Activated CD4-positive, alpha-beta T cell treated with anti-CD3 and anti-CD28 coated beads, Interleukin-10, Interleukin-2, amounts not matched to agents 100 ng/mL and 50 ng/mL, durations not matched to agents 16 hours and 8 hours (primary cell): ENCODE measurements around the gene INO80D.
A peak's percentile ranks its signal among the peaks of the same experiment; 100 is the strongest.
"Not testable (repeated sequence)": the region's sequence is repeated elsewhere in the genome, so short reads cannot be mapped to it uniquely, and the experiment has no call there.

Source experiments
- DNase-seq: peaks from one replicate; pipeline ENCODE4 v3.0.0-alpha.2; 2020

The INO80D gene, protein sequence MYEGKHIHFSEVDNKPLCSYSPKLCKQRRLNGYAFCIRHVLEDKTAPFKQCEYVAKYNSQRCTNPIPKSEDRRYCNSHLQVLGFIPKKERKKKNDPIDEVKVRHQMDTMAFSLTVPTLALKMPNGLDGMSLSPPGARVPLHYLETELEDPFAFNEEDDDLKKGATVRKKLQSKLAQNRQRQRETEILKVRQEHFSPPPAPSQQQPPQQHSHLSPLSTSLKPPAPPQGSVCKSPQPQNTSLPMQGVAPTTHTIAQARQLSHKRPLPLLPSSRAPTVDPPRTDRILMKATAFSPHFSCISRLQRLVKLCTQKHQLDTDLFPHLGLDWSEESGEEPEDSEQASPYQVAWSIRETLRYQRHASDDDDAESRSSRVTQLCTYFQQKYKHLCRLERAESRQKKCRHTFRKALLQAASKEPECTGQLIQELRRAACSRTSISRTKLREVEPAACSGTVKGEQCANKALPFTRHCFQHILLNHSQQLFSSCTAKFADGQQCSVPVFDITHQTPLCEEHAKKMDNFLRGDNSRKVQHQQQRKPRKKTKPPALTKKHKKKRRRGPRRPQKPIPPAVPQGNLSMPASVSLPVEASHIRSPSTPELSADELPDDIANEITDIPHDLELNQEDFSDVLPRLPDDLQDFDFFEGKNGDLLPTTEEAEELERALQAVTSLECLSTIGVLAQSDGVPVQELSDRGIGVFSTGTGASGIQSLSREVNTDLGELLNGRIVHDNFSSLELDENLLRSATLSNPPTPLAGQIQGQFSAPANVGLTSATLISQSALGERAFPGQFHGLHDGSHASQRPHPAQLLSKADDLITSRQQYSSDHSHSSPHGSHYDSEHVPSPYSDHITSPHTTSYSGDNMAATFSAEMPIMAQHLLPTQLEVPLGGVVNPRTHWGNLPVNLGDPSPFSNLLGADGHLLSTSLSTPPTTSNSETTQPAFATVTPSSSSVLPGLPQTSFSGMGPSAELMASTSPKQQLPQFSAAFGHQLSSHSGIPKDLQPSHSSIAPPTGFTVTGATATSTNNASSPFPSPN

GRCh38 chr2:206085742-206086445 lies at the start of gene INO80D:
INO80D (minus strand) TSS chr2:206086174; CDS start chr2:206063016, 23,158 bp downstream.
- peak; percentile 88 for DNase-seq

- DNase-seq, result no peak
Observed at GRCh38 chr2:206127656-206128055, 41.7 kb upstream of the INO80D start.

DNA sequence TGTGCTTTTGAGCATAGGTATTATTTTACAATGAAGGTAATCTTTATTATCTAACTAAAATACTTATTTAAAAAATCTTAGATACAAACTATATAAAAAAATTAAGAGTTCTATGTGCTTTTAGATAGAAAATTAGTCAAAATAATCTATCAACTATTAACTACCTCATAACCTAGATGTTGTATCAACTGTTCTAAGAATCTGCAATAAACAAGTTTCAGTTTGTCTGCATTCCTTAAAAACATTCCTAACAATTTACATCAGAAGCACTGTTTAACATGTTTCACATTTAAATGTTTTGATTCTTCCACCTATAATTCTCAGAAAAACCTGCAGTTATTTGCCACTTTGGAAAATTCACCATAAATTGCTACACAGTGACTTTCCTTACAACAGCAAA lies 39.9 kb upstream of the INO80D start:
- no peak for DNase-seq

GRCh38 chr2:206122569-206122968 lies 36.6 kb upstream of the INO80D start:
- not testable (repeated sequence) for DNase-seq

DNA sequence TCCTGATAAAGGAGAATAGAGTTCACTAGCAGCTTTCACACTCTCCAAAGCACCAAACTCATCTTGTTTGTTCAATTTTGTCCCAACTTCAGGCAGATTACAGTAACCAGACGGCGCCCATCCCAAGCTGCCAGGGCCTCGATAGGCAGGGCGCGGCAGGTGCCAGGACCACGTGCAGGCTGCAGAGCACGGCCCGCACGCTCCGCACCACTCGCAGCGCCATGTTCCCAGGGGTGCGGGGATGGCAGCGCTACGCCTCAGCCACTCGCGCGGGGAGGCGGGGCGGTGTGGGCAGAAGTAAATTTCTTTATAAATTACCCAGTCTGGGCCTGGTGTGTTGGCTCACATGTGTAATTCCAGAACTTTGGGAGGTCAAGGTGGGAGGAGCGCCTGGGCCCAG lies 30.3 kb upstream of the INO80D start:
- no peak for DNase-seq

- no peak for DNase-seq
Observed at GRCh38 chr2:206115026-206115578, 29.1 kb upstream of the INO80D start.

- DNase-seq, result no peak
Observed at GRCh38 chr2:206112846-206113547, 27.0 kb upstream of the INO80D start.

GRCh38 chr2:206112108-206112507 lies 26.1 kb upstream of the INO80D start:
- DNase-seq, result no peak

GRCh38 chr2:206108713-206109112 lies 22.7 kb upstream of the INO80D start:
- DNase-seq, result no peak

DNA sequence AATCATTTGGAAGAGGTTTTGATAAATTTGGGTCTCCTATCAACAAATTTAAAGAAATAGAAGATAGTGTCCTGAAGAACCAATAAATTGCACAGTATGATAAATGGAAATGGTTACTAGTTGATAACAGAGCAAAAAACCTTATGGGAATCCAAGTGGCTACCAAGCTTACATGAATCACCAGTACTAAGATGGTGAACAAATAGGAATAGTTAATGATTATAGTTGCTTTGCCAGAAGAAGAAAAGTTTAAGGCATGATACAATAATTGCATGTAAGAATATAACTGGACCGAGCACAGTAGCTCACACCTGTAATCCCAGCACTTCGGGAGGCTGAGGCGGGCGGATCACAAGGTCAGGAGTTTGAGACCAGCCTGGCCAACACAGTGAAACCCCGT lies 19.6 kb upstream of the INO80D start:
- no peak for DNase-seq

DNA sequence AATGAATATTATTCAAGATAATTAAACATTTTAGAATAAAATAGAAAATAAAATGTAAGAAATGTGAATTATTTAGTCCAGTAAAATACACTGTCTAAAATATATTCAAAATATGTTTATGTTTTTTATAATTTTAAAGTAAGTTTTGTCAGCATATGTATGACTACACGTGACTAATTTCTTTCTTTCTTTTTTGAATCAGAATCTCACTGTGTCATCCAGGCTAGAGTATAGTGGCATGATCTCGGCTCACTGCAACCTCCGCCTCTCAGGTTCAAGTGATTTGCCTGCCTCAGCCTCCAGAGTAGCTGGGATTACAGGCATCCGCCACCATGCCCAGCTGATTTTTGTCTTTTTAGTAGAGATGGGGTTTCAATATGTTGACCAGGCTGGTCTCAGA lies 19.1 kb upstream of the INO80D start:
- peak; percentile 26 for DNase-seq

DNA sequence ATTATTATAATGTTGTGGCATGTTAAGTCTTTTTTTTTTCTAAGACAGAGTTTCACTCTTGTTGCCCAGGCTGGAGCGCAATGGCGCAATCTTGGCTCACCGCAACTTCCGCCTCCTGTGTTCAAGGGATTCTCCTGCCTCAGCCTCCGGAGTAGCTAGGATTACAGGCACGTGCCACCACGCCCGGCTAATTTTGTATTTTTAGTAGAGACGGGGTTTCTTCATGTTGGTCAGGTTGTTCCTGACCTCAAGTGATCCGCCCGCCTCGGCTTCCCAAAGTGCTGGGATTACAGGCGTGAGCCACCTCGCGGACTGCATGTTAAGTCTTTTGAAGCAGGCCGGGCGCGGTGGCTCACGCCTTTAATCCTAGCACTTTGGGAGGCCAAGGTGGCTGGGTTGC lies 12.9 kb upstream of the INO80D start:
- DNase-seq, result not testable (repeated sequence)

GRCh38 chr2:206098471-206098870 lies 12.5 kb upstream of the INO80D start:
- DNase-seq, result no peak

DNA sequence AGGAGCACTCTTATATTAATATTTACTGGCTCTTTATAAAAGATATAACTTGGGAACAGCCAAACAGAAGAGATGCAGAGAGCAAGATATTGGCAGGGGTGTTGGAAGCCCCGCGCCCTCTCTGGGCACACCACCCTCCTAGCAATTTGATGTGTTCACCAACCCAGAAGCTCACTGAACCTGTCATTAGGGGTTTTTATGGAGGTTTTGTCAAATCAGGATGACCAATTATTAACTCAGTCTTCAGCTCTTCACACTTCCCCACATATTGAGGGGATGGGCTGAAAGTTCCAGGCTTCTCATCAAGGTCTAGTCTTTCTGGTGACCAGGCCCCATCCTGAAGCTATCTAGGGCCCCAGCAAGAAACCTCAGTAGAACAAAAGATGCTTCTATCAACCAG lies 10.9 kb upstream of the INO80D start:
- DNase-seq, result no peak

- DNase-seq, result no peak
Observed at GRCh38 chr2:206095536-206096332, 9.8 kb upstream of the INO80D start.

DNA sequence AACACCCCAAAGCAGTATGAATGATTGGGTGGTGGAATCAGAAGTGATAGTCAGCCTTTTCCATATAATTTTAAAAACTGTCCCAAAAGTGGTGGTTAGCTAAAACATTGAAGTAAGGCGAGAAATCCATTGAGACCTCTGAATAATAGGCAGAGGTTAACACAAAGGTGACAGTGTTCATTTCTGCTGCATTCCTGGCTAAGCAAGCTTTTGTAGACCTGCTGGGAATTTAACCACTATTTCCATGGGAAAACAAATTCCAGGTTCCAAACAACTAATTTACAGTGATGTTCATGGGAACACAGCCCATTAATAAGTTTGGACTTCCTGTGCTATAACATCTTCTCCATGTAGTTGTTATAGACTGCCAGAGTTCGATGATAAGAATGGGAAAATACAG lies 6.3 kb upstream of the INO80D start:
- DNase-seq, result no peak

GRCh38 chr2:206088248-206088647 lies 2.3 kb upstream of the INO80D start:
- DNase-seq, result no peak

- peak; percentile 6 for DNase-seq
Observed at GRCh38 chr2:206086716-206087350, 859 bp upstream of the INO80D start.

DNA sequence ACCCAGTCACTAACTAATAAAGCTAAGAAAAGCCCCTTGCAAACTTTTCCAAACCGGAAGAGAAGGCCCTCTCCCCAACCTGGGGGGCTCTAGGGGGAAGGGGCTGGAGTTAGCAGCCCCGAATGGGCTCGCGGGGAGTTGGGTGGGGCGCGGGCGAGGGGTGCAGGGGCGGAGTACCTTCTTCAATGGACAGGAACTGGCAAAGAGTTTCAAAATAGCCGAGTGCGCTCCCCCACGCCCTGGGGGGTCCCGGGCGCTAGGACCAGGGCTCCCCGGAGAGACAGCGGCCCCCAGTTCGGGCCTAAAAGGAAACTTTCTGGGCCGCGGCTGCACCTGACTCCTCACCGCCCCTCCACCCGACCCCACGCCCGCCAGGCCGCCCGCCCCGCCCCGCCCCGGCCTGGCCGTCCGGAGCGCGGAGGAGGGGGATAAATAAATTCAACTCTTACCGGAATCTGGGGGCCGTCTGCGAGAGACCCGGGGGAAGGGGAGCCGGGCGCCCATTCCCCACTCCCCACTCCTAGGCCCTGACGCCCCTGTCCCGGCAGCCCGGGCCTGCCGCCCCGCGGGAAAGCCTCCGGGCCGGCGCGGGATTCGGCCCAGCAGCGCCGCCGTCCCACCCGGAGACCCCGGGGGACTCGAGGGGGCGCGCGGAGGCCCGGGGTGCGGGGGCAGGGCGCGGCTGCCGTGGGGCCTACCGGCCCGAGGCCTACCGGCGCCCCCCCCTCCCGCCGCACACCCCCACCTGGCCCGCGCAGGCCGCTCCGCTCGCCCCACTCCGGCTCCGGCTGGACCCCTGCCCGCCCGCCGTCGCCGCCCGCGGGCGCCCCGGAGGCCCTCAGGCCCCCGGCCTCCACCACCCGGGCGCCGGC lies 868 bp downstream of the INO80D start:
- DNase-seq, result peak; percentile 42

- DNase-seq, result peak; percentile 22
Observed at GRCh38 chr2:206084439-206084869, 1.5 kb downstream of the INO80D start.
